ENCODE results near the gene PDHX.

Gene PDHX

GRCh38 chr11:34957606-34958005 is 41.2 kb downstream of the PDHX start:
- DNase-seq (ENCODE audit: low read depth): no peak

- no peak for DNase-seq (ENCODE audit: low read depth)
These were observed 43.4 kb downstream of the PDHX start for GRCh38 chr11:34959770-34960169.

DNA sequence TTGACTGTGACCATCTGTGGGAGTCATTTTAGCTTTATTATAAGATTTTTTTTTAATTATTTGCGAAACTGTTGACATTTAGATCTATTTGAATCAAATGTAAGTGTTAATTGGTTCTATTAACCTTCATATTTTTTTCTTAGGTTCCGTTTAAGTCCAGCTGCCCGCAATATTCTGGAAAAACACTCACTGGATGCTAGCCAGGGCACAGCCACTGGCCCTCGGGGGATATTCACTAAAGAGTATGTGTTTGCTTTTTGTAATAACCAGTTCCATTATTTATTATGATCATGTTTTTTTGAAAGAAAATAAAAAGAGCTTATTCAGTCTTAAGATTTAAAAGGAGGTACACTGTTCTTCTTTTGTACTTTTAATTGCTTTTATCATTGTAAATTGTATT is 43.9 kb downstream of the PDHX start:
- DNase-seq (ENCODE audit: low read depth): no peak

DNA sequence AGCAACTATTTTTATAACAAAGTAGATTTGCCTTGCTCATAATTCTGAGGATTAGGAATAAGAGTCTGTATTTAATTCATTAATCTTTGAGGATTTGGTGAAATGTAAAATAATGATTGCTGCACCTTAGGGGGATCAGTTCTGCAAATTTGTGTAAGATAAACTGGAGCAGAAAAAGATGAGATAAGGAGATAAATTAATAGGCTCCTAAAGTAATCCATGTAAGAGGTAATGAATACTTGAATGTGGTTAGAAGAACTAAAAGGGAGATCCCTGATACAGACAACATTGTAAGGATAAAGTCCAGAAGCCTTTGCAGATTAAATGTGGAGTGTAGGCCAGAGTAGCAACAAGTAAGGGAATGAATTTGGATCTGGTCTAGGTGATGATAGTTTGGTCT is 45.6 kb downstream of the PDHX start:
- DNase-seq (ENCODE audit: low read depth): no peak

DNA sequence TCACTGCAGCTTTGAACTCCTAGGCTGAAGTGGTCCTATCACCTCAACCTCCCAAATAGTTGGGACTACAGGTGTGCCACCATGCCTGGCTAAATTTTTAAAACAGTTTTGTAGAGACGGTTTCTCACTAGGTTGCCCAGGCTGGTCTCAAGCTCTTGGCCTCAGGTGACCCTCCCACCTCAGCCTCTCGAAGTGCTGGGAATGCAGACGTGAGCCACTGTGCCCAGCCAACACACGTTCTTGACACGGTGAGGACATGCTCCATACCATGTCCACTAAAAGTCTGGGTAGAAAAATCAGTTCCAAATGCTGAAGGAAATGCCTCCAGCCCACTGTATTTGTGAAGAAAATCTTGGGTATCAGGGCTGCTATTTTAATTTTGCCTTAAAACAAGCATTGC is 46.9 kb downstream of the PDHX start:
- no peak for DNase-seq (ENCODE audit: low read depth)

DNA sequence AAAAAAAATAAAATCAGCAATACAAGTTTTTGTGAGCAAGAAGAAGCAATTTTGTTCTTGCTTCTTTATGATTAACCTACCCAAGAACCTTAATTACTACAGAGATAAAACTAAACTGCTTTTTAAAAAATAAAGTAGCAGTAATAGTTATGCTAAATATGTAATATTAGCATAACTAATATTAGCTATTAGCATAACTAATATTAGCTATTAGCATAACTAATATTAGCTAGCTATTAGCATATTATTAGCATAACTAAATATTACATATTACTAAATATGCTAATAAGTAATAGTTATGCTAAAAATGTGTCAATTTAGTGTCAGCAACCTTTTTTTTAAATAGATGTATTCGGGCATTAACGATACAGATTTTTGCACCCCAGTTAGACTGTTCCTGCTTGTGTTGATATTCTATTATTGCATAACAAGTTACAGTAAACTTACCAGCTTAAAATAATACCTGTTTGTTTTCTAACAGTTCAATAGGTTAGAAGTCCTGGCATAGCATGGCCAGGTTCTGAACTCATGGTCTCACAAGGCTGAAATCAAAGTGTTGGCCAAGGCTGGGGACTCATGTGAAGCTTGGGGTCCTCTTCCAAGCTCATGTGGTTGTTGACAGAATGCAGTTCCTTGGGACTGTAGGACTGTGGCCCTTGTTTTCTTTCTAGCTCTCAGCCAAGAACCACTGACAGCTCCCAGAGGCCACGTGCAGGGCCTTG is 48.4 kb downstream of the PDHX start:
- no peak for DNase-seq (ENCODE audit: low read depth)

GRCh38 chr11:34968862-34969261 is 52.4 kb downstream of the PDHX start:
- DNase-seq (ENCODE audit: low read depth): no peak

GRCh38 chr11:34970033-34970432 is 53.6 kb downstream of the PDHX start:
- no peak for DNase-seq (ENCODE audit: low read depth)

- DNase-seq (ENCODE audit: low read depth): no peak
These were observed 54.1 kb downstream of the PDHX start for GRCh38 chr11:34970480-34970879.

DNA sequence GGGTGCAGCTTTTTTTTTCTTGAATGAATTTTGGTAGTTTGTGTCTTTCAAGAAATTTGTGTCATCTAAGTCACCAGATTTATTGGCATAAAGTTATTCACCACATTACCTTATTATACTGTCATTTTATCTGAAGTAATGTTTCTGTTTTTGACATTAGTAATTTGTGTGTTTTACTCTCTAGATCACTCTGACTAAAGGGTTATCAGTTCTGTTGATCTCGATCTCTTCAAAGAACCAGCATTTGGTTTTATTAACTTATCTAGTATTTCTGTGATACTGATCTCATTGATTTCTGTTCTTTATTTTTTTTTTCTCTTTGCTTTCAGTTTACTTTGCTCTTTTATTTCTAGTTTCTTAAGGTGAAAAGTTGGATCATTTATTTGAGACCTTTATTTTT is 55.5 kb downstream of the PDHX start:
- no peak for DNase-seq (ENCODE audit: low read depth)

GRCh38 chr11:34972366-34972765 is 55.9 kb downstream of the PDHX start:
- no peak for DNase-seq (ENCODE audit: low read depth)

DNA sequence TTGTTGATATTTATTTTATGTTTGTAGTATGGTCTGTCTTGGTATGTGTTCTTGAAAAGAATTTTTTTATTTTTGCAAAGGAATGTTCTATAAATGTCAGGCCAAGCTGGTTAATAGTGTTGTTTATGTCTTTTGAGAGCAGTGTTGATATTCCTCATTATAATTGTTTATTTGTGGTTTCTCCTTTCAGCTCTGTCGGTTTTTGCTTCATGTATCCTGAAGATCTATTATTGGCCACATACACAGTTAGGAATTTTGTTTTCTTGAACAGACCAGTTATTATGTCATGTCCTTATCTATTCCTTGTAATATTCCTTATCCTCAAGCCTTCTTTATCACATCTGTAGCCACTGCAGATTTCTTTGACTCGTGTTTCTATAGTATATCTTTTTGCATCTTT is 56.5 kb downstream of the PDHX start:
- DNase-seq (ENCODE audit: low read depth): no peak

DNA sequence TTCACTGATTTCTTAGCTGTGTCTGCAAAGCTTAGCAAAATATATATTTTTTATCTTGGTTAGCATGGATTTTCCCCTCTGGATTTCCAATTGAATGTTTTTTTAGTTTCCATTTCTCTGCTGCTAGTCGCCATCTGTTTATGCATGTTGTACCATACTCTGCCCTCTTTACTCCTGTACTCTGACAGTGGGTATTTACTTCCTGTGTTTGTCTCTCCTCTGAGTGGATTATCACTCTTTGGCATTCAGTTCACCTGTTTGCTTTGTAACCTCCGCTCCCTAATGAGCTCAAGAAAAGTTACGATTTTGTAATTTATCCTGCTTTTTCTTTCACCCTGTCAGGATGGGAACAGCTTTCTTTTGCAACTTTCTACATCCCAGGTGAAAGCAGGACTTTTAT is 59.1 kb downstream of the PDHX start:
- DNase-seq (ENCODE audit: low read depth): no peak

- no peak for DNase-seq (ENCODE audit: low read depth)
These were observed 60.2 kb downstream of the PDHX start for GRCh38 chr11:34976496-34977088.

DNA sequence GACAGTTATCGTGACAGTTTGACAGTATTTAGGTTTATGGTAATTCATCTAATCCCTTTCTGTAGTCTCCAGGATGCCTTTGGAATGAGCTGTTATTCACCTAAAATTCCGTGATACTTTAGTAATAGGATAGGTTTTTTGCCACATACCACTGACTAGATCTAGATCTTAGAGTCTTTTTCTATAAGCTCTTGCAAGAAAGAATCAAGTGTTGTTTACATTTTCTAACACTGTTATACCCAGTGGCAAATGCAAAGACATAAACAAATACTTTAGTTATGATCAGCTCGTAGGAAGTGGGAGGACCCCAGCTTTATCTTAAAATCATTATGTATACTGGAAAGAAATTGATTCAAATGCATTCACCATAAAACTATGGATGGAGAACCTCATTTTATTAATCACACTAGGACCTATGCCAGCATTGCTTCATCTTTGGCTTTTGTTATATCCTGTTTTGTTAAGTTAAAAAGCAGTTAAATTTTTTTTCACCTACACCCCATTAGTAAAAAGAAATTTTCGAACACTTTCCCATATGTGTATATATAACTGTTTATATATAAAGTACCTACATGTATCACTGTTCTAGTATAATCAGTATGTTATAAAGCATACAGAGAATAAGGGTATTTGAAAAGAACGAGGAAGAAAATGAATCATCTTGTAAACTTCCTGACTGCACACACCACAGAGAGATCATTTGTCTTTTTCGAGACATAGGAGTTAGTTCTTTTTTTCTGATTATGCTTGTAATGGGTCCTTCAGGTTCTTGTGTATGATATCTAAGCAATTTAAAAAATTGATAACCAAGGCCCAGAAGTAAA is 60.9 kb downstream of the PDHX start:
- no peak for DNase-seq (ENCODE audit: low read depth)

- no peak for DNase-seq (ENCODE audit: low read depth)
These were observed 62.1 kb downstream of the PDHX start for GRCh38 chr11:34978236-34979191.

DNA sequence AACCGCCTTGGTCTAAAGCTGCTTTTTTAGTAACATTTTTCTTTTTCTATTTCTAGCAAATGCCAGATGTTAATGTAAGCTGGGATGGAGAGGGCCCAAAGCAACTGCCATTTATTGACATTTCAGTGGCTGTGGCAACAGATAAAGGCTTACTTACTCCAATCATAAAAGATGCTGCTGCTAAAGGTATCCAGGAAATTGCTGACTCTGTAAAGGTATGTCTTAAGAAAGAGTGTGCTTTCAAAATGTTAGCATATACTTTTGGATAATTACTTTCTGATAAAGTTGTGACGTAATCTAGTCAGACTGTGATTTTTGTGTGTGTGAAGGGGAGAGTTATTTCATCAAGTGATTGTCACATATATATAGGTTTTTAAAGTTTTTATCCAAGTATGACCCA is 68.1 kb downstream of the PDHX start:
- no peak for DNase-seq (ENCODE audit: low read depth)

GRCh38 chr11:34986883-34987520 is 70.6 kb downstream of the PDHX start:
- DNase-seq (ENCODE audit: low read depth): no peak

- no peak for DNase-seq (ENCODE audit: low read depth)
These were observed 71.2 kb downstream of the PDHX start for GRCh38 chr11:34987617-34988016.

DNA sequence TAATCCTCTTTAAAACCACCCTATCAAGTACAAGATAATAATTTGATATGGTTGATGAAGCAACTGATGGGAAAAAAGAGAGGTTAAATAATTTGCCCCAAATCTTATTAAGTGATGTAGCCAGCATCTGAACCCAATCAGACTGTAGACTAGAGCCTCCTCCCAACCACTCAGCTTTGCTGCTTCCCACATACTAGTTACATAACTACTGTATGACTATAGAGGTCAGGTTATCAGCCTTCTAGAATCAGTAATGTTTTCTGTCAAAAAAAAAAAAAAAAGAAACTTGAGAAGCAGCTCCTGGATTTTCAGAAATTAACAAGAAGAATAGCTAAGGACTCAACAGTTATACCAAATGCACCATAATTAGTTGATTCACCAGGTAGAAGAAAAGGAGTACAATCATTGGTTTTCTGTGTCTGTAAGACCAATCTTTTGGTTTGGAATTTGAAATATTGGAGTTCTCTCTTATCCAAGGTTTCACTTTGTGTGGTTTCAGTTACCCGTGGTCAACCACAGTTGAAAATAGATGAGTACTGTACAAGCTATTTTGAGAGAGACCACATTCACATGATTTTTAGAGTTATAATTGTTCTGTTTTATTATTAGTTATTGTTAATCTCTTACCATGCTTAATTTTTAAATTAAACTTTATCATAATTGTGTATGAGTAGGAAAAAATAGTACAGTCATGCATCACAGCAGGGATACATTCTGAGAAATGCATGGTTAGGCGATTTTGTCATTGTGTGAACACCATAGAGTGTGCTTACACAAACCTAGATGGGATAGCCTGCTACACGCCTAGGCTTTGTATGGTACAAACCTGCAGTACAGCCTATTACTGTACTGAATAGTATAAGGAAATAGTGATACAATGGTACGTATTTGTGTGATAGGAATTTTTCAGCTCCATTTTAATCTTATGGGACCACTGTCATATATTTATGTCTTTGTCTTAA is 72.2 kb downstream of the PDHX start:
- DNase-seq (ENCODE audit: low read depth): no peak
